Glutamatergic neuron (in vitro differentiated cells): ENCODE measurements around the gene MYOZ2. TPM values are rescaled to one million over a fixed set of nuclear protein-coding genes. Genes with fewer than 3 reads are reported as not detected.

Source experiments
- DNase-seq: peaks from one replicate; pipeline ENCODE4 v3.0.0; 2022
- H3K27ac Mint-ChIP-seq: one replicate; pipeline ENCODE4 v1.8.0; 2020; ENCODE audit warnings: mild to moderate bottlenecking, mixed read lengths, inconsistent platforms; ENCODE audit not compliant: unreplicated experiment
- H3K27me3 Mint-ChIP-seq: one replicate; pipeline ENCODE4 v1.8.0; 2020; ENCODE audit warnings: mild to moderate bottlenecking, moderate library complexity, mixed read lengths, inconsistent platforms; ENCODE audit not compliant: unreplicated experiment
- H3K36me3 Mint-ChIP-seq: one replicate; pipeline ENCODE4 v1.8.0; 2020; ENCODE audit warnings: mild to moderate bottlenecking, mixed read lengths, inconsistent platforms; ENCODE audit not compliant: unreplicated experiment
- H3K4me1 Mint-ChIP-seq: one replicate; pipeline ENCODE4 v1.8.0; 2020; ENCODE audit warnings: mild to moderate bottlenecking, low read depth, mixed read lengths, inconsistent platforms; ENCODE audit not compliant: unreplicated experiment
- H3K4me3 Mint-ChIP-seq: one replicate; pipeline ENCODE4 v1.8.0; 2020; ENCODE audit warnings: mild to moderate bottlenecking, mixed read lengths, inconsistent platforms; ENCODE audit not compliant: unreplicated experiment
- H3K9me3 Mint-ChIP-seq: one replicate; pipeline ENCODE4 v1.8.0; 2020; ENCODE audit warnings: mild to moderate bottlenecking, moderate library complexity, mixed read lengths, inconsistent platforms; ENCODE audit not compliant: unreplicated experiment
- total RNA-seq: library from RNA; stranded (reverse); fragmentation: NEBNext Ultra II Directional; extraction: Animal tissue kit (Norgen Biotek cat#: 25700); gene quantifications from one replicate; pipeline ENCODE4 v1.2.1, GENCODE V29; 2021; ENCODE audit not compliant: unreplicated experiment
- TF ChIP-seq, protein P1 (sequence below): fragments of 200-600 bp; sonication (generic); IDR thresholded peaks from one replicate; pipeline ENCODE4 v1.5.0; 2021; ENCODE audit not compliant: partially characterized antibody, unreplicated experiment

The MYOZ2 gene
- total RNA-seq, 1 donor from 2014 or later: not detected

DNA sequence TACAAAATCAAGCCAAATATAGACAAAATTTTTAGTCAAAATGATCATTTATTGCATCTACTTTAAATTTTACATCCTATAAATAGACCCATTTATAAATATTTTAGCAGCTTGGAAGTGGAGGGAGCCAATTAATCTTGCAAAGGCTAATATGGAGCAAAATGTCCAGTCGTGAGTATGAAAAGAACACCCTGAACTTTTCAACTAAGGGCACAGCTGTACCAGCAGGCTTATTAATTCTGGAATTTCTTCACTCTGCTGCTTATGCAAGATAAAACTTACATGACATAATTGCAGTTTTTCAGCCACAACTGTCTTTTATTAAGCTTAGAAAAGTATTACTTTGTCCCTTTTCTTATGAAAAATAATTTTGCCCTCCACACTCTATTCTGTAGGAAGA, 54.0 kb downstream of the MYOZ2 start:
- H3K27ac Mint-ChIP-seq: no peak overlapping the region
- H3K27me3 Mint-ChIP-seq: no peaks in the 10 kb centered on the region
- TF ChIP-seq, protein P1, sequence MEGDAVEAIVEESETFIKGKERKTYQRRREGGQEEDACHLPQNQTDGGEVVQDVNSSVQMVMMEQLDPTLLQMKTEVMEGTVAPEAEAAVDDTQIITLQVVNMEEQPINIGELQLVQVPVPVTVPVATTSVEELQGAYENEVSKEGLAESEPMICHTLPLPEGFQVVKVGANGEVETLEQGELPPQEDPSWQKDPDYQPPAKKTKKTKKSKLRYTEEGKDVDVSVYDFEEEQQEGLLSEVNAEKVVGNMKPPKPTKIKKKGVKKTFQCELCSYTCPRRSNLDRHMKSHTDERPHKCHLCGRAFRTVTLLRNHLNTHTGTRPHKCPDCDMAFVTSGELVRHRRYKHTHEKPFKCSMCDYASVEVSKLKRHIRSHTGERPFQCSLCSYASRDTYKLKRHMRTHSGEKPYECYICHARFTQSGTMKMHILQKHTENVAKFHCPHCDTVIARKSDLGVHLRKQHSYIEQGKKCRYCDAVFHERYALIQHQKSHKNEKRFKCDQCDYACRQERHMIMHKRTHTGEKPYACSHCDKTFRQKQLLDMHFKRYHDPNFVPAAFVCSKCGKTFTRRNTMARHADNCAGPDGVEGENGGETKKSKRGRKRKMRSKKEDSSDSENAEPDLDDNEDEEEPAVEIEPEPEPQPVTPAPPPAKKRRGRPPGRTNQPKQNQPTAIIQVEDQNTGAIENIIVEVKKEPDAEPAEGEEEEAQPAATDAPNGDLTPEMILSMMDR: no peak
- no peaks in the 10 kb centered on the region for H3K36me3 Mint-ChIP-seq
- DNase-seq: no peak
- H3K9me3 Mint-ChIP-seq: peaks cover 2% of the 10 kb centered on the region
- no peak overlapping the region for H3K4me3 Mint-ChIP-seq
- no peaks in the 10 kb centered on the region for H3K4me1 Mint-ChIP-seq

- no peak overlapping the region for H3K4me3 Mint-ChIP-seq
- DNase-seq: no peak
- H3K36me3 Mint-ChIP-seq: no peaks in the 10 kb centered on the region
- no peaks in the 10 kb centered on the region for H3K27me3 Mint-ChIP-seq
- no peaks in the 10 kb centered on the region for H3K4me1 Mint-ChIP-seq
- H3K27ac Mint-ChIP-seq: no peak overlapping the region
- peaks cover 2% of the 10 kb centered on the region for H3K9me3 Mint-ChIP-seq
- TF ChIP-seq, protein P1: no peak
Observed at GRCh38 chr4:119190354-119190753, 54.7 kb downstream of the MYOZ2 start.

DNA sequence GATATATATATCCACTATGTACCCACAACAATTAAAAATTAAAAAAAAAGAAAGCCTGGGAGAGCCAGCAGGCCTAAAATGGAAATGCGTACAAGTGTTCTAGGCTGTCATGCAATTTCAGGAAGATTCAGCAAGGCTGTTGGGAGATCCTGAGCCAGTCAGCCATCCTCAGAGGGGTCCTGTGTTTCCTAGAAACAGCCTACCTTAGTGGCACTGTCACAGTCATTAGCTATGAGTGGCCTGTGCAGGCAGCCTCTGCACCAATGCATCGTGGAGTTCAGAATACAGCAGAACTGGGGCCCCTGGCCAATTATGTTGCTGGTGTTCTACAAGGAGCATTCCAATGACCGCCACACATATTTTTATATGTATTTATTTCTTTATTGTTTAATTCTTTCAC, 55.9 kb downstream of the MYOZ2 start:
- Mint-ChIP-seq H3K9me3 (no peaks in the 10 kb centered on the region), H3K4me3 (no peak overlapping the region), H3K4me1 (no peaks in the 10 kb centered on the region), H3K36me3 (no peaks in the 10 kb centered on the region), H3K27me3 (no peaks in the 10 kb centered on the region), H3K27ac (no peak overlapping the region)
- no peak for DNase-seq
- TF ChIP-seq, protein P1: no peak

- no peak for DNase-seq
- no peak overlapping the region for H3K4me3 Mint-ChIP-seq
- H3K27ac Mint-ChIP-seq: no peak overlapping the region
- H3K36me3 Mint-ChIP-seq: peaks cover 5% of the 10 kb centered on the region
- H3K27me3 Mint-ChIP-seq: peaks cover 2% of the 10 kb centered on the region
- H3K4me1 Mint-ChIP-seq: no peaks in the 10 kb centered on the region
- H3K9me3 Mint-ChIP-seq: no peaks in the 10 kb centered on the region
- TF ChIP-seq, protein P1: no peak
Observed at GRCh38 chr4:119197772-119198212, 62.2 kb downstream of the MYOZ2 start.

GRCh38 chr4:119204916-119205315, 69.3 kb downstream of the MYOZ2 start:
- H3K36me3 Mint-ChIP-seq: no peaks in the 10 kb centered on the region
- no peaks in the 10 kb centered on the region for H3K4me1 Mint-ChIP-seq
- H3K27ac Mint-ChIP-seq: no peak overlapping the region
- DNase-seq: no peak
- H3K9me3 Mint-ChIP-seq: no peaks in the 10 kb centered on the region
- peaks cover 2% of the 10 kb centered on the region for H3K27me3 Mint-ChIP-seq
- no peak overlapping the region for H3K4me3 Mint-ChIP-seq
- TF ChIP-seq, protein P1: no peak
